Effector memory CD8-positive, alpha-beta T cell (primary cell): Measurements from ENCODE around the gene CCDC136.

Source experiments
- ATAC-seq: fragments of 150-1000 bp; cut with Tn5 transposase; replicated peaks from 2 replicates; pipeline ENCODE4 v1.10.0; 2021; ENCODE audit warnings: mild to moderate bottlenecking, moderate library complexity
- DNase-seq, 3 experiments: peaks; one replicate each; pipeline ENCODE4 v3.0.0; 2021
- H3K27ac Mint-ChIP-seq, 2 donors: one replicate each; pipeline ENCODE4 v1.8.0; 2022; ENCODE audit warnings: mild to moderate bottlenecking in 2 of 2, mixed read lengths in 2 of 2, moderate library complexity in 2 of 2
- H3K27me3 Mint-ChIP-seq, 2 donors: one replicate each; pipeline ENCODE4 v1.8.0; 2022; ENCODE audit warnings: mixed read lengths in 2 of 2
- H3K36me3 Mint-ChIP-seq: one replicate; pipeline ENCODE4 v1.8.0; 2022; ENCODE audit warnings: mild to moderate bottlenecking, moderate library complexity, mixed read lengths; ENCODE audit not compliant: insufficient read depth
- H3K4me1 Mint-ChIP-seq, 2 donors: one replicate each; pipeline ENCODE4 v1.8.0; 2022; ENCODE audit warnings: low read depth in 2 of 2, mixed read lengths in 2 of 2
- H3K4me3 Mint-ChIP-seq, 2 donors: one replicate each; pipeline ENCODE4 v1.8.0; 2022; ENCODE audit warnings: mild to moderate bottlenecking in 2 of 2, mixed read lengths in 2 of 2, moderate library complexity in 2 of 2
- H3K9me3 Mint-ChIP-seq, 2 donors: one replicate each; pipeline ENCODE4 v1.8.0; 2022; ENCODE audit warnings: mixed read lengths in 2 of 2

Gene CCDC136

DNA sequence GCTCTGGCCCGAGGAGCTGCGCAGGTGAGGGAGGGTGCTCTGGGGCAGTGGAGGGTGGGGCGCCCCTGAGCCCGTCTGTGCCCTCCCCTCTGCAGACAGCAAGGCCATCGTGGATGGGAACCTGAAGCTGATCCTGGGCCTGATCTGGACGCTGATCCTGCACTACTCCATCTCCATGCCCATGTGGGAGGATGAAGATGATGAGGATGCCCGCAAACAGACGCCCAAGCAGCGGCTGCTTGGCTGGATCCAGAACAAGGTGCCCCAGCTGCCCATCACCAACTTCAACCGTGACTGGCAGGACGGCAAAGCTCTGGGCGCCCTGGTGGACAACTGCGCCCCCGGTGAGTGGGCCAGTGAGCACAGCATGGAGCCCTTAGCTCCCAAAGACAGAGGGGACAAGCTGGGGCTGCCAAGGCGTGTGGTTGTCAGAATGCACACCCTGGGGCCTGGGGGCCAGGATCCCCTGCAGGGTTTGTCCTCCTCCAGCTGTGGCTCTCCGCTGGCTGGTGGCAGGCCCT is 43.5 kb downstream of the CCDC136 start:
- Mint-ChIP-seq H3K36me3 (no peaks in the 10 kb centered on the region), H3K4me1 (peaks cover 5 to 8% of the 10 kb centered on the region in 2 donors), H3K27ac (no peak overlapping the region), H3K27me3 (peaks cover 15 to 49% of the 10 kb centered on the region in 2 donors), H3K4me3 (no peak overlapping the region), H3K9me3 (no peaks in the 10 kb centered on the region)
- DNase-seq (no peak), ATAC-seq (no peak)

DNA sequence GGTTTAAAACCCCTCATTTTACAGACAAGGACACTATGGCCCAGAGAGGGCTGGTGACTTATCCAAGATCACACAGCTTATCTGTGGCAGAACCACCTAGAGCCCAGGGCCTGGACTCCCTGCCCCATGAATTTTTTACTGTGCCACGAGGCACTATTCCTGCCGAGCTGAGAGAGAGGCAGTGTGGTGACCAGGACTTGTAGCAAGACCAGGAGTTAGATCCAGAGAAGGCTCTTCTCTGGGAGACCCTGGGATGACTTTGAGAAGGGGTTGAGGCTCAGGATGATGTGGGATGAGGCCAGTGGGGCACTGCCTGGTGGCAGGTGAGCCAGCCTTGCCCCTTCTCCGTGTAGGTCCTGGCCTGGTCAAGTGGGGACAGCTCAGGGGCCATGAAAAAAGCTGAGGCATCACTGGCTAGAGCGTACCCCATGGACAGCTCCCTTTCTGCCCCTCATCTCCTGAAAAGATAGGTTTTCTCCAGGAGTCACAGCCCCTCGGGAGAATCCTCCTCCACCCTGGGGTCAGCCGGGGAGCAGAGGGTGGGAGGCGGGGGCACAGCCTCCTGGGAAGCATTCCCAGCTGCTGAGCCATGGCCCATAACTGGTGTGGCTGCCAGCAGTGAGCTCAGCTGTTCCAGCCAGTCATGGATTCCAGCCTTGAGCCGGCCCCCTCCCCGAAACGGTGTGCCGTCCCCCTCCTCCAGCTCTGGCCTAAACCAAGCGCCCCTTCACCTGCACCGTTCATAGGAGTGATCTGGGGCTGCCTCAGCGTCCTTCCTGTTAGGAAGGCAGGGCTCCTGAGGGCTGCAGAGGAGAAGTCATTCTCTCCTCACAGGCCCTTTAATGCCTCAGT is 44.2 kb downstream of the CCDC136 start:
- DNase-seq (no peak), ATAC-seq (no peak)
- Mint-ChIP-seq H3K4me3 (no peak overlapping the region), H3K4me1 (peaks cover 0 to 3% of the 10 kb centered on the region in 2 donors), H3K9me3 (no peaks in the 10 kb centered on the region), H3K27me3 (peaks cover 10 to 47% of the 10 kb centered on the region in 2 donors), H3K27ac (peak overlapping the region in 1 of 2 donors; percentile 5), H3K36me3 (no peaks in the 10 kb centered on the region)

DNA sequence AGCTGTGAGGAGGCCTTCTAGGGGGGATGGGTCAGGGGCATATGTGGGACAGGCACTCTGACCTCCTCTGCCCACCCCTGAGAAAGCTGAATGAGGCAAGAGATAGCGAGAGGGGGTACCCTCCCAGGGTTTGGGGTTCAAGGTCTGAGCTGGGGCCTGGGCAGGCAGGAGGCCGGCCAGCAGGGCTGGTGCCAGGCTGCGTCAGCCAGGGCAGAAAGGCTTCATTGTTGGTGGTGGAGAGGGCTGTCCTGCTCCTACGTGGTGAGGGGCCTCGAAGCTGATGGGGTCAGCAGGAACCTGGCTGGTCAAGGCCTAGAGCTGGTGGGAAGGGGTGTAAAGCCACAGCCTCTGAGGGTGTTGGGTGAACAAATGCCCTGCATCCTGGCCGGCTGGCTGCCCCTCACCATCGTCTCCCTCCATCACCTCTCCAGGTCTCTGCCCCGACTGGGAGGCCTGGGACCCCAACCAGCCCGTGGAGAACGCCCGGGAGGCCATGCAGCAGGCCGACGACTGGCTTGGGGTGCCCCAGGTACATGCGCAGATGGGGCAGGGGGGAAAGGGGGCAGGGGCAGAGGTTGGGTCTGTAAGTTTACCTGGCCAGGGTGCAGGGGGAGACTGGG is 45.1 kb downstream of the CCDC136 start:
- no peaks in the 10 kb centered on the region for H3K4me1 Mint-ChIP-seq
- H3K27me3 Mint-ChIP-seq, result peaks cover 7 to 39% of the 10 kb centered on the region in 2 donors
- ATAC-seq, result no peak
- no peak overlapping the region for H3K4me3 Mint-ChIP-seq
- H3K9me3 Mint-ChIP-seq, result no peaks in the 10 kb centered on the region
- peak overlapping the region in 1 of 2 donors; percentile 5 for H3K27ac Mint-ChIP-seq
- no peak for DNase-seq
- no peaks in the 10 kb centered on the region for H3K36me3 Mint-ChIP-seq

DNA sequence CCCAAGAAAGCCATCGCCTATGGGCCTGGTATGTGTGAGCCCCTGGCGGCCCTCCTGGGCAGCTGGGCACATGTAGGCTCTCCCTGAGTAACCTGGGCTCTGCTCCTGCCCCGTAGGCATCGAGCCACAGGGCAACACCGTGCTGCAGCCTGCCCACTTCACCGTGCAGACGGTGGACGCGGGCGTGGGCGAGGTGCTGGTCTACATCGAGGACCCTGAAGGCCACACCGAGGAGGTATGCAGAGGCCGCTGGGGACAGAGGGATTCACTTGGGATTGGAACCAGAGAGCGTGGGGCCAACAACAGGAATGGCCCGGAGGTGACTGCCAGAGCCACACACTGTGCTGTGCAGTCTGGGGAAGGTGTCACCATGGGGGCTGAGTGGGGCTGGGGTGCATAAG is 45.8 kb downstream of the CCDC136 start:
- Mint-ChIP-seq H3K36me3 (no peaks in the 10 kb centered on the region), H3K4me1 (peaks cover 0 to 1% of the 10 kb centered on the region in 2 donors), H3K4me3 (no peak overlapping the region), H3K9me3 (no peaks in the 10 kb centered on the region), H3K27ac (no peak overlapping the region), H3K27me3 (peaks cover 0 to 32% of the 10 kb centered on the region in 2 donors)
- ATAC-seq (no peak), DNase-seq (no peak)

DNA sequence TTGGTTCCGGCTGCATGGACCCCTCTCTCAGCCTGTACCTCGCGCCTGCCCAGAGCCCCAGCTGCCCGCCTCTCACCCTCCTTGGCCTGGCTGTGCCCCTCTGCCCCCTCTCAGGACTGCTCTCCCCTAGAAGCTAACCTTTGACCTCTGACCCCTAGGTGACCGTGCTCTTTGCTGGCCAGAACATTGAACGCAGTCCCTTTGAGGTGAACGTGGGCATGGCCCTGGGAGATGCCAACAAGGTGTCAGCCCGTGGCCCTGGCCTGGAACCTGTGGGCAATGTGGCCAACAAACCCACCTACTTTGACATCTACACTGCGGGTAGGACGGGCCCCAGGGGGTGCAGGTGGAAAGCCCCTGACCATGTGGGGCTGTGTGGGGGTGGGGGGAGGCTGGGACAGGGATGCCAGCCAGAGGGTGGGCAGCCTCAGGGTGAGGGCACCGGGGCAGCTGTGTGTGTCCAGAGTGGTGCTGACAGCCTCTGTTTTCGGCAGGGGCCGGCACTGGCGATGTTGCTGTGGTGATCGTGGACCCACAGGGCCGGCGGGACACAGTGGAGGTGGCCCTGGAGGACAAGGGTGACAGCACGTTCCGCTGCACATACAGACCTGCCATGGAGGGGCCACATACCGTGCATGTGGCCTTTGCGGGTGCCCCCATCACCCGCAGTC is 46.5 kb downstream of the CCDC136 start:
- H3K27ac Mint-ChIP-seq, result no peak overlapping the region
- no peak for DNase-seq
- no peak overlapping the region for H3K4me3 Mint-ChIP-seq
- H3K27me3 Mint-ChIP-seq, result peaks cover 0 to 24% of the 10 kb centered on the region in 2 donors
- no peaks in the 10 kb centered on the region for H3K9me3 Mint-ChIP-seq
- ATAC-seq, result no peak
- H3K36me3 Mint-ChIP-seq, result no peaks in the 10 kb centered on the region
- H3K4me1 Mint-ChIP-seq, result peaks cover 0 to 1% of the 10 kb centered on the region in 2 donors

DNA sequence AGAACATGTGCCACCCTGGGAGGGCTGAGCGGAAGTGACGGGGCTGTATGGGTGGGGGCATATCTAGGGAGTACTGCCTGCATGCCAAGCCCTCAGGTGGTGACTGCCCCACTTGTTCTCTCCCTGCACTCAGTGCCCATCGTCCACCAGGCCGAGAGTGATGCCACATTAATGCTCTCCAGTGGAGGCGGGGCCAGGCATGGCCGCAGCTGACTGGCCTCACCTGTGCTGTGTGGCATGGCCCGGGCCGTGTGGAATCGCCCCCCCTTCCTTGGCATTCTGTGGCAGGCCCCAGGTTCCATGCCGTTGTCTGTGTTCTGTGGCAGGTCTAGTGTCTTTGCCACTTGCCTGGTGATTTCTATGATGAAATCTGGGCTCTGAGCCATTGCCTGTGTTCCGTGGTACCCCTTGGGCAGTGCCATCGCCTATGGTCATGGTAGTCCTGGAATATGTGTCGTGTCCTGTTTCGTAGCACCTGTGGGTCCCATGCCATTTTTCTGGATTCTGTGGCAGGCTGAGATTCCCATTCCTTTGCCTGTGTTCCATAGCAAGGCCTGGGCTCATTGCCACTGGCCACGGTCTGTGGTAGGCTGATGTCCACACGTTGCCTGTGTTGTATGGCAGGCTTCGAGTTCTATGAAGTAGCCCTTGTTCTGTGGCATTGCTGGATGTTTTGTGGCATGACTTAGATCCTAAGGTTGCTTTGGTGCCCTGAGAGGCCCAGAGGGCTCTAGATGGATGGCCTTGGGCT is 47.4 kb downstream of the CCDC136 start:
- no peak overlapping the region for H3K27ac Mint-ChIP-seq
- no peaks in the 10 kb centered on the region for H3K36me3 Mint-ChIP-seq
- DNase-seq, result no peak
- H3K27me3 Mint-ChIP-seq, result peaks cover 0 to 17% of the 10 kb centered on the region in 2 donors
- no peak for ATAC-seq
- H3K4me1 Mint-ChIP-seq, result peaks cover 0 to 1% of the 10 kb centered on the region in 2 donors
- H3K9me3 Mint-ChIP-seq, result no peaks in the 10 kb centered on the region
- H3K4me3 Mint-ChIP-seq, result no peak overlapping the region

DNA sequence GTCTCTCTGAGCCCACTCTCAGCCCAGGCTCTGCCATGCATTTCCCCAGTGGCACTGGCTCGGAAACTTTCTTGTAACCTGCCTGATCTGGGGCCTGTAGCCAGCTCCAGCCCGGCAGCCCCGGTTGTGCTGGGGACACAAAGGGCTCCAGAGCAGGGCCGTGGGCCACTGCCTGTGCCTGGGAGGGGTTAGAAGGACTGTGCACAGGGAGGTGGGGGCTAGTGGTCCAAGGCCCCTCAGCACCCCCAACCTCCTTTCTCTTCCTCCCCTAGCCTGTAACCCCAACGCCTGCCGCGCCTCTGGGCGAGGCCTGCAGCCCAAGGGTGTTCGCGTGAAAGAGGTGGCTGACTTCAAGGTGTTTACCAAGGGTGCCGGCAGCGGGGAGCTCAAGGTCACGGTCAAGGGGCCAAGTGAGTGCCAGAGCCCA is 48.0 kb downstream of the CCDC136 start:
- H3K27ac Mint-ChIP-seq, result no peak overlapping the region
- DNase-seq, result no peak
- H3K4me1 Mint-ChIP-seq, result peaks cover 0 to 1% of the 10 kb centered on the region in 2 donors
- no peaks in the 10 kb centered on the region for H3K36me3 Mint-ChIP-seq
- H3K4me3 Mint-ChIP-seq, result no peak overlapping the region
- no peaks in the 10 kb centered on the region for H3K9me3 Mint-ChIP-seq
- H3K27me3 Mint-ChIP-seq, result peaks cover 0 to 17% of the 10 kb centered on the region in 2 donors
- ATAC-seq, result no peak

DNA sequence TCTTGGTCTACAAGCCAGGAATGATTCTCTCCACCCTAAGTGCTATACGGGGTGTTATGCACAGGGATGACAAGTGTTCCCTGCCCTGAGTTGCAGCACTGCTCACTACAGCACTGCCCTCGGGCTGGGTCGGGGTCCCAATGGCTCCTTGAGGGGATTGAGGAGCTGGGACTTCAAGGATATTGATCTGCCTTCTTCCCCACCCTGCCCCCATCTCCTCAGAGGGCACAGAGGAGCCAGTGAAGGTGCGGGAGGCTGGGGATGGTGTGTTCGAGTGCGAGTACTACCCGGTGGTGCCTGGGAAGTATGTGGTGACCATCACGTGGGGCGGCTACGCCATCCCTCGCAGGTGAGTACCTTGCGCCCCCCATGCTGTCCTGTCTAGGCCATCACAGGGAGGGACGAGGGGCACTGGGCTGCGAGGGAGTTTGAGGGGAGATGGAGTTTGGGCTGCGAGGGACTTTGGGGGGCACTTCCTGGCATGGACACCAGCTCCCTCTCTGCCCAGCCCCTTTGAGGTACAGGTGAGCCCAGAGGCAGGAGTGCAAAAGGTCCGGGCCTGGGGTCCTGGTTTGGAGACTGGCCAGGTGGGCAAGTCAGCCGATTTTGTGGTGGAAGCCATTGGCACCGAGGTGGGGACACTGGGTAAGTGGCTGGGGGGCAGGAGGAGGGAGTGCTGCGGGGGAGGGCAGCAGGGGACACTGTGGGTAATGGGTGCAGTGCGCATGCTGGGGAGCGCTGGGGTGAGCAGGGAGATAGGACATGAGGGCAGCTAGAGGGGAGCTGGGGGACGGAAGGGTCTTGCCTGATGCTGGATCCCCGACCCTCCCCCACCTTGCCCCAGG is 48.8 kb downstream of the CCDC136 start:
- Mint-ChIP-seq H3K27me3 (peaks cover 0 to 17% of the 10 kb centered on the region in 2 donors), H3K9me3 (no peaks in the 10 kb centered on the region), H3K27ac (no peak overlapping the region), H3K36me3 (no peaks in the 10 kb centered on the region), H3K4me1 (peaks cover 0 to 1% of the 10 kb centered on the region in 2 donors), H3K4me3 (no peak overlapping the region)
- DNase-seq (no peak), ATAC-seq (no peak)

DNA sequence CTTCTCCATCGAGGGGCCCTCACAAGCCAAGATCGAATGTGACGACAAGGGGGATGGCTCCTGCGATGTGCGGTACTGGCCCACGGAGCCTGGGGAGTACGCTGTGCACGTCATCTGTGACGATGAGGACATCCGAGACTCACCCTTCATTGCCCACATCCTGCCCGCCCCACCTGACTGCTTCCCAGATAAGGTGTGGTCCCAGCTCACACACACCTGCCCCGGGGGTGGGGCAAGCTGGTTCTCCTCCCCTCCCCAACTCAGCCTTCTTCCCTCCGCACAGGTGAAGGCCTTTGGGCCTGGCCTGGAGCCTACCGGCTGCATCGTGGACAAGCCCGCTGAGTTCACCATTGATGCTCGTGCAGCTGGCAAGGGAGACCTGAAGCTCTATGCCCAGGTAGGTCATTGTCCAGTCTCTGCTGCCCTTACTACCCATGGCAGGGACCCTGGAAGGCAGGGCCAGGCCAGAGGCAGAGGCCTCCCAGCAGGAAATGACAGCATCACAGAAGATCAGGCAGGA is 49.5 kb downstream of the CCDC136 start:
- Mint-ChIP-seq H3K36me3 (no peaks in the 10 kb centered on the region), H3K4me1 (peaks cover 0 to 1% of the 10 kb centered on the region in 2 donors), H3K9me3 (no peaks in the 10 kb centered on the region), H3K27me3 (peaks cover 0 to 16% of the 10 kb centered on the region in 2 donors), H3K4me3 (no peak overlapping the region), H3K27ac (no peak overlapping the region)
- ATAC-seq (peak; percentile 35), DNase-seq (no peak)

DNA sequence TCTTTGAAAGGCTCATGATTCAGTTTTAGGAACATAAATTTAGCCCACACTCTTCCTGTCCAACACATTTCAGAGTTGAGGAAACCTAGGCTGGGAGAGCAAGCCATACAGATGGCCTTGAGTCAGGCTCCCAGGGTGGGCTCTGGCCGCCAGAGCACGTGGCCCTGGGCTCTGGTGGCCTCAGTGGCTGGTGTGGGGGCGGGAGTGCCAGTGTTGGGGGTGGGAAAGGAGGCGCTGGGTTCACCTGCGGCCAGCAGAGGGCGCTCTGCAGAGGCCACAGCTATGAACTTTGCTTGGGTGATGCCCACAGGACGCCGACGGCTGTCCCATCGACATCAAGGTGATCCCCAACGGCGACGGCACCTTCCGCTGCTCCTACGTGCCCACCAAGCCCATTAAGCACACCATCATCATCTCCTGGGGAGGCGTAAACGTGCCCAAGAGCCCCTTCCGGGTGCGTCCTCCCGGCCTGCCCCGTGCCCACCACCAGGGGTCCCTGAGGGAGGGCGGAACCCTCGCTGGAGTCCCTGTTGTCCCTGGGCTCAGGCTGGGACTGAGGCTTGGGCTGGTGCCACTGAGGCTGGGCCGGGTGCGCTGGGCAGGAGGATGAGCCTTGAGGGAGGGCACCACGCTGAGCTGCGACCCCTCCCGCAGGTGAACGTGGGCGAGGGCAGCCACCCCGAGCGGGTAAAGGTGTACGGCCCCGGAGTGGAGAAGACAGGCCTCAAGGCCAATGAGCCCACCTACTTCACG is 50.3 kb downstream of the CCDC136 start:
- ATAC-seq (peak; percentile 76), DNase-seq (peak; percentile 44 to 55 (median 53))
- no peaks in the 10 kb centered on the region for H3K9me3 Mint-ChIP-seq
- peaks cover 0 to 1% of the 10 kb centered on the region in 2 donors for H3K4me1 Mint-ChIP-seq
- H3K27me3 Mint-ChIP-seq, result peaks cover 0 to 8% of the 10 kb centered on the region in 2 donors
- H3K4me3 Mint-ChIP-seq, result no peak overlapping the region
- H3K27ac Mint-ChIP-seq, result no peak overlapping the region
- no peaks in the 10 kb centered on the region for H3K36me3 Mint-ChIP-seq

DNA sequence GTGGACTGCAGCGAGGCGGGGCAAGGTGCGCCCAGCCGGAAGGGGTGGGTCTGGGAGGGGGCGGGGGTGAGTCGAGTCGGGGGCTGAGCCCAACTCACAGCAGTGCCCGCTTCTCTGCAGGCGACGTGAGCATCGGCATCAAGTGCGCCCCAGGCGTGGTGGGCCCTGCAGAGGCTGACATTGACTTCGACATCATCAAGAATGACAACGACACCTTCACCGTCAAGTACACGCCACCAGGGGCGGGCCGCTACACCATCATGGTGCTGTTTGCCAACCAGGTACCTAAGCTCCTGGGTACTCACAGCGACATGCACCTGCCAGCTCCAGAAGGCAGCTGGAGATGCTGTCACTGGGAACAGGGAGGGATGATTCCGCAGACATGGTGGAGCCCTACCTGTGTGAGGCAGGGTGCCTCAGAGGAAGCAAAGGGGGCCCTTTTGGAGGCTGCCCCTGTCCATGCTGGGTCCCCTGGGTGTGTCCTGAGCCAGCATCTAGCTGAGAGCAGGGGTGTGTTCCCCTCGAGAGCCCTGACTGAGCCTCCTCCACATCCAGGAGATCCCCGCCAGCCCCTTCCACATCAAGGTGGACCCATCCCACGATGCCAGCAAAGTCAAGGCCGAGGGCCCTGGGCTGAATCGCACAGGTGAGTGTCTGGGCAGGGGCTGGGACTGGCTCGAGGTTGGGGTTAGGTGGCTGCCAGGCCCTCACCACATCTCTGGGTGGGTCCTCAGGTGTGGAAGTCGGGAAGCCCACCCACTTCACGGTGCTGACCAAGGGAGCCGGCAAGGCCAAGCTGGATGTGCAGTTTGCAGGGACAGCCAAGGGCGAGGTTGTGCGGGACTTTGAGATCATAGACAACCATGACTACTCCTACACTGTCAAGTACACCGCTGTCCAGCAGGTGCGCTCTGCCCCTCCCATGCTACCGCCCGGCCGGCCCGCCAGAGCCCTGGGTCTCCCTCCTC is 51.2 kb downstream of the CCDC136 start:
- Mint-ChIP-seq H3K36me3 (no peaks in the 10 kb centered on the region), H3K4me1 (peaks cover 0 to 1% of the 10 kb centered on the region in 2 donors), H3K27me3 (peaks cover 0 to 8% of the 10 kb centered on the region in 2 donors), H3K27ac (no peak overlapping the region), H3K9me3 (no peaks in the 10 kb centered on the region), H3K4me3 (no peak overlapping the region)
- DNase-seq (no peak), ATAC-seq (no peak)
